Hematopoietic multipotent progenitor cell treated with erythropoietin and hydrocortisone succinate and interleukin-3 and kit ligand, for 17 days (in vitro differentiated cells): ENCODE data around the gene THSD4.
"Not testable (repeated sequence)": the region's sequence is repeated elsewhere in the genome, so short reads cannot be mapped to it uniquely, and the experiment has no call there.

Source experiments
- DNase-seq: peaks from one replicate; pipeline ENCODE4 v3.0.0-alpha.2; 2015; ENCODE audit warnings: low spot score

THSD4 gene

DNA sequence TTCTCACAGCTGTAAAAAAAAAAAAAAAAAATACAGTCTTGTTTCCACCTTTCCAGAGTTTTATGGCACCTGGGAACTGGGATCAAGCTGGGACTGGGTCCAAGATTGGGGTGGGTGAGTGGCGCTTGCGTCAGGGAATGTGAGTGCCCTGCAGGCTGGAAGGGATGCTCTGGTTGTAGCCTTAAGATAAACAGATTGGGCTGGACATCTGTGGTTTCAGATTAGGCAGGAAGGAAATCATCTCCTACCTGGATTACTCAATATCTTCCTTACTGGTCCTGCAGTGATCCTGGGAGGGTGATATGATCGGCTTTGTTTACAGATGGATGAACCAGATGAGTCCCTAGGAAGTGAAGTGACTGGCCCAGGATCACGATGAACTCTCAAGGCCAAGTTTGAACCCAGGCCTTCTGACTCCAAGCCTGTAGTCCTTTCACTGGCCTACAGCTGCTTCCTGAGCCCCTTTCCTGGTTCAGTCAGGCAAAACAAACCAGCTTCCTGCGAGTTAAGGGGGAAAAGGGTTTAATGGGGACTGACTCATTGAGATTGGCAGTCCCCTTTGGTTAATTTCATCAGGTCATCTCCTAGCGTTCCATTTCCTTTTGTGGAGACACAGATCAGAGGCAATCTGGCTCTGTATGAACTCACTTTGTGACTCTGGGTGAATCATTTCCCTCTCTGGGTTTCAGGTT is 179.8 kb downstream of the THSD4 start:
- DNase-seq, result no peak

- no peak for DNase-seq
Measured at GRCh38 chr15:71295603-71296314, 180.5 kb downstream of the THSD4 start.

DNA sequence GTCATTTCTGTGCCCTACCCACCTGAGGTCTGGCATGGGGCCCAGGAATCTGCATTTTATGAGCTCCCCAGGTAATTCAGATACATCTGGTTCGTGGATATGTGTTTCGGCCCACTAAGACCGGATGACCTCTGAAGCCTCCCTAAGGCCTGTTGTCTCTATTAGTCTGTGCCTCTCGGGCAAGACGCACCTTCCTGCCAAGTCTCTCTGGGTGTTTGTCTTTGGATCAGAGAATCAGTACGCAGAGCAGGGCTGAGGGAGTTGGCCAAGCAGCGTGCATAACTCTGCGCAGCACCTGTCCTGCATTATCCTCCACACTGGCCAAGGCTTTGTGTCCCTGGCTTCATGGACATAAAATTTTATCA is 181.0 kb downstream of the THSD4 start:
- DNase-seq, result no peak

GRCh38 chr15:71301958-71302621 is 186.8 kb downstream of the THSD4 start:
- DNase-seq, result no peak

- DNase-seq, result no peak
Measured at GRCh38 chr15:71302861-71303410, 187.7 kb downstream of the THSD4 start.

GRCh38 chr15:71303977-71304376 is 188.7 kb downstream of the THSD4 start:
- DNase-seq, result no peak

DNA sequence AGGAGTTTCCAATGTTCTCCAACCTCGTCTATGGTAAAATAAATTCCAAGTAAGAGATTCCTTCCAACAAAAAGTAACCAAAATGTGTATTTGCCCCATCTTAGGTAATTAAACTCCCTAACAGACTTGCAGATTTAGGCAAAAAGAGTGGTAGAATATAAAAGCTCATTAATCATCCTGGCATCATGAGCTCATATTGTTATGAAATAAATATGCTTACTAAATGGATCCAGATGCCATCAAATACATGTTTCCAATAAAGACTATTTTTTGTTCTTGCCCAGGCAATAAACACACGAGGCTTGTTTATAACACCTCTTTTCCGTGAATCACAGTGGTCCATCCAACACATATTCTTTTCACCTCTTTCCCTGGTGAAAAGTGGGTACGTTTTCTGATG is 189.4 kb downstream of the THSD4 start:
- DNase-seq, result no peak

- DNase-seq, result no peak
Measured at GRCh38 chr15:71306538-71306937, 191.3 kb downstream of the THSD4 start.

DNA sequence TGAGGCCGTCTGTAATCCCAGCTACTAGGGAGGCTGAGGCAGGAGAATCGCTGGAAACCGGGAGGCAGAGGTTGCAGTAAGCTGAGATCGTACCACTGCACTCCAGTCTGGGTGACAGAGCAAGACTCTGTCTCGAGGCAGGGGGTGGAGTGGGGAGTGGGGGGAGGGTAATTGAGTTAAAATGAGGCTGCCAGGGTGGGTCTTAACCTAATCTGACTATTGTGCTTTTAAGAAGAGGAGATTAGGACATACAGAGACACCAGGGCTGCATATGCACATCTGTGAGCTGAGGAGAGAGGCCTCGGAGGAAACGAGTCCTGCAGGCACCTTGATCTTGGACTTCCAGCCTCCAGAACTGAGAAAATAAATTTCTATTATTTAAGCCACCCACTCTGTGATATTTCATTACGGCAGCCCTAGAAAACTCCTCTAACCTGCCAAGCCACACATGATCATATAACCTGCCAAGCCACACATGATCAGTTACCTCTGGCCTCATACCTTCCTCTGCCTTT is 197.0 kb downstream of the THSD4 start:
- no peak for DNase-seq

DNA sequence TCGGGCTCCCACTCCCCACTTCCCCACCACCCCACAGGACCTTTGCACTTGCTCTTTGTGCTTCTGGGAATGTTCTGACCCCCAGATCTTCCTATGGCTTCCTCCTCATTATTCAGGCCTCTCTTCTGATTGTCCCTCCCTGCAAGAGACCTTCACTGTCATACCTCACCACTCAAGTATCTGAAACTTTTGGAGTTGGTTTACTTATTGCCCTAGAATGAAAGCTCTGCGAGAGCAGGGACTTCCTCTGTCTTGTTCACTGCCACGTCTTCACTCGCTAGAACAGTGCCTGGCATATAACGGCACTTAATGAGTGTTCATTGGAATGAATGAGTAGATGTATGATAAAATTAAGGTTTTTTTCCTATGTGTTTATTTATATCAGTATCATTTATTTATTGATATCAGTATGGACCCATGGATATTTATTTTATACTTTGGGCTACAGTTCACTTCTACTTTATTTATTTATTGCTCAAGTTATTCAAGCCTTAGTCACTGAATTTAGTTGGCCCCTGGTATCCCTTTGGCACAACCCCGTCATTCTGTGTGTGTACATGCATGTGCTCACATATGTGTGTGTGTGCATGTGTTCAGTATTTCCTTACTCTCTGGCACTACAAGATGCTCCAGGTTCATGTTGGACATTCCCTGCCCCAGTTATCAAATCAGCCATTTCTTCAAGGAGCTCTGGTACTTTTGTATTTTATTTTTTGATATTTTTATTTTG is 197.6 kb downstream of the THSD4 start:
- no peak for DNase-seq

- no peak for DNase-seq
Measured at GRCh38 chr15:71313806-71314205, 198.5 kb downstream of the THSD4 start.

- DNase-seq, result no peak
Measured at GRCh38 chr15:71314956-71315537, 199.8 kb downstream of the THSD4 start.

- no peak for DNase-seq
Measured at GRCh38 chr15:71316911-71317310, 201.6 kb downstream of the THSD4 start.

DNA sequence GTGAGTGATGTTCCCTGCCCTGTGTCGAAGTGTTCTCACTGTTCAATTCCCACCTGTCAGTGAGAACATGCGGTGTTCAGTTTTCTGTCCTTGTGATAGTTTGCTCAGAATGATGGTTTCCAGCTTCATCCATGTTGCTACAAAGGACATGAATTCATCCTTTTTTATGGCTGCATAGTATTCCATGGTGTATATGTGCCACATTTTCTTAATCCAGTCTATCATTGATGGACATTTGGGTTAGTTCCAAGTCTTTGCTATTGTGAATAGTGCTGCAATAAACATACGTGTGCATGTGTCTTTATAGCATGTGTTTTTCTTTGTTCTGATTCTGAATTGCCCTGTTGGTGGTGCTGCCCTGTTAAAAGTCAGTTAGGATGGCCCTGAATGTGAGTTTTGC is 204.2 kb downstream of the THSD4 start:
- DNase-seq, result not testable (repeated sequence)

- DNase-seq, result no peak
Measured at GRCh38 chr15:71319935-71320334, 204.7 kb downstream of the THSD4 start.

DNA sequence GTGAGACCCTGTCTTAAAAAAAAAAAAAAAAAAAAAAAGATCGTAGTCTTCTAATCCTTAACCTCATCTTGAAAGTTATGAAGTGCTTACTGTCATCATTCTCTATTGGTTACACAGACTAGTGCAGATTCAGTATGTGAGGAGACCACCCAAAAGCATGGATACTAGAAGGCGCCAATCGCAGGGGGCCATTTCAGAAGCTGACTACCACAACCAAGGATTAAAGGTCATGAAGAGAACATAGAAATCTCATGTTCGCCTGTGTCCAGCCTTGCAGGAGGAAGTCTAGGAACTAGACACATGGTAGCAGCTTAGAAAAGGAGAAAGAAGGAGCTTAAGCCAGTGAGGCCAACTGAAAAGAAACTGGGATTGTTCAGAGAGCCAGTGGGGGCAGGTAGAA is 207.8 kb downstream of the THSD4 start:
- DNase-seq, result no peak

GRCh38 chr15:71323584-71323983 is 208.3 kb downstream of the THSD4 start:
- no peak for DNase-seq

DNA sequence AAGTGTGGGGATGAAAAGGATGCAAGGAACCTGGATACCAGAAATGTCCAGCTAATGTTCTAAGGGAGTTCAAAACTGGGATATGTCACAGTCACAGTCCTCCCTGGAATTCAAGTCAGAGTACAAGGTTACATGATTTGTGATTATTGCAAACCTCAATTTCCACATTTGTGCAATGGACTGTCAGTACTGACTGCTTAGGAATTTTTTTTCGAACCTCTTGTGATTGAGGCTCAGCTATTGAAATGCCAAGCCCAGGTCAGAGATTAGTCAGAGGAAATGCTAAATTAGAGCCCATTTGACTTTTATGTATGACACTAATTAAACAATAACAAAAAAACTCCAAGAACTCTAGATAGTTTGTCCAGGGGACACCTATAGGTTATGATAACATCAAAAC is 210.2 kb downstream of the THSD4 start:
- DNase-seq, result no peak

DNA sequence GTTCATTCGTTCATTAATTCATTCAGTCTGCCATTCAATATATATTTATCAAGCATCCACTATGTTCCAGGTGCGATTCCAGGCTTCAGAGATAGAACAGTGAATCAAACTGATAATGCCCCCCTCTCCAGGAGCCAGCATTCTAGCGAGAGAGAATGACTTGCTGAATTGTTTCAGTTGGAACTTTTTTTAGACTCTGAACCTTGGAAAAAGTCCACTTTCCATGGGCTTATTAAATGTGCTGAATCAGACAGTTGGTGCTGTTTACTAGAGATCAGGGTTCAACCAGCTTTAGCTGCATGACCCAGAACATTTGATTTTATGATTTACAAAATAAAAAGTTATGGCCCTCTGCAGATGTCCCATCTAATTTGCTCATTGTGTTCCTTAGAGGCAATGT is 213.2 kb downstream of the THSD4 start:
- DNase-seq, result no peak

DNA sequence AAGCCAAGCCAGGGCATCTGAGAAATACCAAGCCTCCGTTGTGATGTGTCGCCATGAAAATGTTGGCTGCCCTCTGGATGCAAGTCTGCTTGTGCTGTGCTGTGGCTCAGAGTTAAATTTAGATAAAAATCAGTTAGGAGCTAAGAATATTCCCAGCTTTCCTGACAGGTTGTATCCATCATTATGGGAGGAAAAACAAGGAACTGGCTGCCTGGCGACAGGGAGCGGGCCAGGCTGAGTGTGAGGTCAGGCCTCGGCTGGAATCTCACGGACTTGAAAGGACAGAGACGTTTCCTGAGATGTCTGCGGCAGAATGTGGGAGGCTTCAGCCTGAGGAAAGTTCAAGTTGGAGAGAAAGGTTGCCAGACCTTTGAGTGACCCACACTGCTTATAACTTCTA is 213.8 kb downstream of the THSD4 start:
- DNase-seq, result no peak

DNA sequence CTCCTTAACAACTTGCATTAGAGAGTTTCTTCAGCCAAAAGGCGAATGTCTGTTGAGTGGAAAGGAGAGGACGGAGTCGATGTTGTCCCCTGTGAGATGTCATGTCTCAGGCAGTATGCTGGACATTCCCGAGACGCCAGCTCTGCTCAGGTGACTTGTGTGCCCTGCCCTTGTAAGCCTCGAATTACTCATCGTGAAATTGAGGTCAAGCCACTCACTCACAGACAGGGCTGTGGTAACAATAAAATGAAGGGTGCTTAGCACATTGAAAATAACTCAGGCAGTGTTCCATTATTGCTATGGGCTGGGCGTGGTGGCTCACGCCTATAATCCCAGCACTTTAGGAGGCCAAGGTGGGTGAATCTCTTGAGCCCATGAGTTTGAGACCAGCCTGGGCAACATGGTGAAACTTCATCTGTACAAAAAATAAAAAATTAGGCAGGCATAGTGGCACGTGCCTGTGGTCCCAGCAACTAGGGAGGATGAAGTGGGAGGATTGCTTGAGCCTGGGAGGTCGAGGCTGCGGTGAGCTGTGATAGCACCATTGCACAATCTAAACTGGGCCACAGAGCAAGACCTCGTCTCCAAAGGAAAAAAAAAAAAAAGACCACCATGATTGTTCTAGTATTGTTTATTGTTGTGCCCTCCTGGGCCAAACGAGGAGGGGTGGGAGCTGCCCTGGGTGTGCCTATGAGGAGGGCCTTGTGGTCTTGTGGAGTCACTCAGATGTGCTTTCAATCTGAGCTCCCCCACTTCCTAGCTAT is 214.4 kb downstream of the THSD4 start:
- no peak for DNase-seq
